GM12872 (cell line): ENCODE results near the gene NPAS3.

Experiments used
- CTCF ChIP-seq: IDR thresholded peaks from 3 replicates; pipeline ENCODE4 v1.5.1; 2011; ENCODE audit warnings: low read depth, mild to moderate bottlenecking, low read length, moderate library complexity; ENCODE audit not compliant: insufficient read depth

NPAS3 gene

GRCh38 chr14:33297565-33297964 is 358.9 kb downstream of the NPAS3 start:
- TF ChIP-seq CTCF = no peak

GRCh38 chr14:33307691-33308251 is 369.1 kb downstream of the NPAS3 start:
- TF ChIP-seq CTCF = no peak

- TF ChIP-seq CTCF = no peak
Measured at GRCh38 chr14:33309106-33309505, 370.4 kb downstream of the NPAS3 start.

- TF ChIP-seq CTCF = no peak
Measured at GRCh38 chr14:33315217-33315616, 376.5 kb downstream of the NPAS3 start.

- no peak for TF ChIP-seq CTCF
Measured at GRCh38 chr14:33315721-33316120, 377.0 kb downstream of the NPAS3 start.

- TF ChIP-seq CTCF = no peak
Measured at GRCh38 chr14:33317675-33318074, 379.0 kb downstream of the NPAS3 start.

GRCh38 chr14:33323979-33324378 is 385.3 kb downstream of the NPAS3 start:
- no peak for TF ChIP-seq CTCF
